RWPE1 (cell line): ENCODE measurements around the gene B3GNT9.

Experiments
- CTCF ChIA-PET: fragments of 350-600 bp; sonication (Branson Sonifier 250); formaldehyde crosslinking; extraction: SDS; loops from one replicate; lab custom pipeline; 2021; lab: Yijun Ruan, JAX
- POLR2A ChIA-PET: fragments of 400-600 bp; formaldehyde crosslinking; extraction: SDS; loops from one replicate; lab custom pipeline; 2020; ENCODE audit warnings: antibody characterized with exemption; ENCODE audit not compliant: low non-redundant PET; lab: Yijun Ruan, JAX
- DNase-seq: peaks from one replicate; pipeline ENCODE4 v3.0.0; 2012; ENCODE audit warnings: low spot score
- H3K27ac ChIP-seq: fragments of 450-650 bp; 2 replicates; pipeline ENCODE4 v1.5.1; 2017
- TF ChIP-seq, protein P1 (sequence below): fragments of 450-650 bp; conservative IDR thresholded peaks from 2 replicates; pipeline ENCODE4 v1.5.1; 2017; ENCODE audit warnings: low read depth, mild to moderate bottlenecking

B3GNT9 gene

GRCh38 chr16:67146523-67147357 is 4.1 kb downstream of the B3GNT9 start:
- DNase-seq, result no peak
- TF ChIP-seq, protein P1, sequence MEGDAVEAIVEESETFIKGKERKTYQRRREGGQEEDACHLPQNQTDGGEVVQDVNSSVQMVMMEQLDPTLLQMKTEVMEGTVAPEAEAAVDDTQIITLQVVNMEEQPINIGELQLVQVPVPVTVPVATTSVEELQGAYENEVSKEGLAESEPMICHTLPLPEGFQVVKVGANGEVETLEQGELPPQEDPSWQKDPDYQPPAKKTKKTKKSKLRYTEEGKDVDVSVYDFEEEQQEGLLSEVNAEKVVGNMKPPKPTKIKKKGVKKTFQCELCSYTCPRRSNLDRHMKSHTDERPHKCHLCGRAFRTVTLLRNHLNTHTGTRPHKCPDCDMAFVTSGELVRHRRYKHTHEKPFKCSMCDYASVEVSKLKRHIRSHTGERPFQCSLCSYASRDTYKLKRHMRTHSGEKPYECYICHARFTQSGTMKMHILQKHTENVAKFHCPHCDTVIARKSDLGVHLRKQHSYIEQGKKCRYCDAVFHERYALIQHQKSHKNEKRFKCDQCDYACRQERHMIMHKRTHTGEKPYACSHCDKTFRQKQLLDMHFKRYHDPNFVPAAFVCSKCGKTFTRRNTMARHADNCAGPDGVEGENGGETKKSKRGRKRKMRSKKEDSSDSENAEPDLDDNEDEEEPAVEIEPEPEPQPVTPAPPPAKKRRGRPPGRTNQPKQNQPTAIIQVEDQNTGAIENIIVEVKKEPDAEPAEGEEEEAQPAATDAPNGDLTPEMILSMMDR, result no peak
- ChIA-PET POLR2A (interaction anchor here (0.5 to 0.7 kb wide), 2 partner anchors 16 to 46 kb away, joined by 3 to 6 read pairs; no protein-coding TSS in a partner anchor), CTCF (interaction anchor here (0.6 to 1.0 kb wide), 3 partner anchors 19 to 472 kb away, joined by 3 to 5 read pairs (median 3); no protein-coding TSS in a partner anchor)
- peak overlapping the region; percentile 87 for H3K27ac ChIP-seq

- TF ChIP-seq, protein P1, result no peak
- H3K27ac ChIP-seq, result peak overlapping the region; percentile 87
- CTCF ChIA-PET, result interaction anchor here (0.7 kb wide), 1 partner anchor 34 kb away, joined by 3 read pairs; no protein-coding TSS in a partner anchor
- no peak for DNase-seq
- POLR2A ChIA-PET, result no interaction called here
Measured at GRCh38 chr16:67145746-67146145, 5.1 kb downstream of the B3GNT9 start.

DNA sequence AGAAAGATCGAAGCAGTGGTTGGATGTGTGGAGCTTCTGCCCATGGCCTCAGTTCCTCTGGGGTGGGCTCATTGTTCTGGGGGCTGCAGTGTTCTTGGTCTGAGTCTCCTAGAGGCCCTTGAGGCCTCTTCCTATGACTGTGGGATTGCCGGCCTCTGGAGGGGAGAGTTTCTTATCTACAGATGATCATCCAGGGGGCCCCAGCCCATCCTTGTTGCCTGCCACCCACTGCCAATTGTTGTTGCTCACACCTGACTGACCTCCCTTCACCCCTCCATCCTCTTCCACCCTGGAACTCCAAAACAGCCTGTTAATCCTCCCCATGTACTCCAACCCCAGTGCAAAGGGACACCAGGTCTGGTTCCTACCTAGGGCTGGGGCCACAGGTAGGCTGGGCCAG is 5.9 kb downstream of the B3GNT9 start:
- H3K27ac ChIP-seq, result peak overlapping the region; percentile 87
- ChIA-PET POLR2A (no interaction called here), CTCF (no interaction called here)
- TF ChIP-seq, protein P1, result no peak
- no peak for DNase-seq

DNA sequence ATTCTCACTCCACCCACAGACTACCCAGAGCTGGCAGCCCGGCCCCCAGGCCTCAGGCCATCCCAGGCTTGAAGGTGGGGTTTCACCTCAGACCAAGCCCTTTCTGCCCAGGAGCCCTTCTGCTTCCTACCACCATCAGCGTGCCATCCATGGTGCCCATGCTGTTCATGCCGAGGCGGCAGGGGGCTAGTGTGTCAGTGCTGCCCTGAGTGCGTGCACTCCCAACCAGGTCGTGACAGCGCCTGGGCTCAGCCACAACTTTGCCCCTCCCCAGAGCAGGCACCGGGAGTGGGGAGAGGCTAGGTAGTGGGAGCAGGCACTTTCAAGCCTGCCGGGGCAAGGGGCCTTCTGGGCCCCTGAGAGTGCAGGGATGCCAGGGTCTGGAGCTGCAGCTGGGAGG is 8.5 kb downstream of the B3GNT9 start:
- DNase-seq, result no peak
- CTCF ChIA-PET, result no interaction called here
- TF ChIP-seq, protein P1, result no peak
- no peak overlapping the region for H3K27ac ChIP-seq
- POLR2A ChIA-PET, result no interaction called here

- CTCF ChIA-PET, result interaction anchor here (0.6 to 3.8 kb wide), 3 partner anchors 14 to 150 kb away, joined by 3 to 13 read pairs (median 3); no protein-coding TSS in a partner anchor
- no peak for DNase-seq
- TF ChIP-seq, protein P1, result no peak
- POLR2A ChIA-PET, result no interaction called here
- H3K27ac ChIP-seq, result no peak overlapping the region
Measured at GRCh38 chr16:67141391-67141790, 9.4 kb downstream of the B3GNT9 start.

DNA sequence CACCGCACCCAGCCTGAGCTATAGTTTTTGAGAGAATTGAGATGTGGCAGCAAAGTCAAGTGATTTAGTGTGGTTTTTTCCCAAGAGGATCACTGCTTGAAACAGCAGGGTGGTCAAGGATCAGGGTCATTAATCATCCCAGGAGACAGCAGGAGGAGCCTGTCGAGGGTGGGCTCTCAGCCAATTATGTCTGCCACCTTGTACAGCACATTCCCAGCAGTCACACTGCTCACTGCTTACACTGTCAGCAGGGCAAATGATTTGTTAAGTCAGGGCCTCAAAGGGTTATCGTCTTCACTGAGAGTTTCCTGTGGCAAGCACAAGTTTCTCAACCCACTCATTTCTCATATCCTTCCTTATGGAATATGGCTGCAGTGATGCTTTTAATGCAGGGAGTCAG is 13.2 kb downstream of the B3GNT9 start:
- CTCF ChIA-PET, result interaction anchor here (0.6 to 1.3 kb wide), 2 partner anchors 18 kb away, joined by 3 to 4 read pairs; no protein-coding TSS in a partner anchor
- POLR2A ChIA-PET, result no interaction called here
- DNase-seq, result no peak
- no peak overlapping the region for H3K27ac ChIP-seq
- TF ChIP-seq, protein P1, result no peak
